ENCODE results near the gene ARHGAP15.

The ARHGAP15 gene

DNA sequence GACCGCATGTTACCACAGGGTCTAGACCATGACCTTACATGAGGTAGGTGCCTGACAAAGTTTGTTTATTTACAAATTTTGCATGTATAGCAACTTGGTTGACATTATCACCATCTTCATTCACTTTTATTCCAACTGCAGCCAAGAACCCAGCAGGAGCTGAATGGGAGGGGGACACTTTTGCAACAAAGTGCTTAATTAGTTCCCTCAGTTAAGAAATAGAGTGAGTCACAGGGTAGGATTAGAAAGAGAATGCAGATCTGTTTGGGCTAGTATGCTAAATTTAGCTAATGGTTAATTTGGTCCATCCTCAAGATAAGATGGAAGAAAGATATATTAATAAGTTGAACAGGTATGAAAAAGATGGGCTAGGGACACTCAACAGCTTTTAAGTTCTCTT, 678.9 kb downstream of the ARHGAP15 start:
- no peaks in the 10 kb centered on the region for H3K27me3 ChIP-seq (ENCODE audit: insufficient read depth, low read depth, severe bottlenecking)
- no peaks in the 10 kb centered on the region for H3K36me3 ChIP-seq
- H3K9me3 ChIP-seq (ENCODE audit: severe bottlenecking) = no peaks in the 10 kb centered on the region
- DNase-seq = no peak
- H3K4me3 ChIP-seq (ENCODE audit: low read depth, low read length) = no peak overlapping the region
- no peak overlapping the region for H3K27ac ChIP-seq
- TF ChIP-seq, protein P1, sequence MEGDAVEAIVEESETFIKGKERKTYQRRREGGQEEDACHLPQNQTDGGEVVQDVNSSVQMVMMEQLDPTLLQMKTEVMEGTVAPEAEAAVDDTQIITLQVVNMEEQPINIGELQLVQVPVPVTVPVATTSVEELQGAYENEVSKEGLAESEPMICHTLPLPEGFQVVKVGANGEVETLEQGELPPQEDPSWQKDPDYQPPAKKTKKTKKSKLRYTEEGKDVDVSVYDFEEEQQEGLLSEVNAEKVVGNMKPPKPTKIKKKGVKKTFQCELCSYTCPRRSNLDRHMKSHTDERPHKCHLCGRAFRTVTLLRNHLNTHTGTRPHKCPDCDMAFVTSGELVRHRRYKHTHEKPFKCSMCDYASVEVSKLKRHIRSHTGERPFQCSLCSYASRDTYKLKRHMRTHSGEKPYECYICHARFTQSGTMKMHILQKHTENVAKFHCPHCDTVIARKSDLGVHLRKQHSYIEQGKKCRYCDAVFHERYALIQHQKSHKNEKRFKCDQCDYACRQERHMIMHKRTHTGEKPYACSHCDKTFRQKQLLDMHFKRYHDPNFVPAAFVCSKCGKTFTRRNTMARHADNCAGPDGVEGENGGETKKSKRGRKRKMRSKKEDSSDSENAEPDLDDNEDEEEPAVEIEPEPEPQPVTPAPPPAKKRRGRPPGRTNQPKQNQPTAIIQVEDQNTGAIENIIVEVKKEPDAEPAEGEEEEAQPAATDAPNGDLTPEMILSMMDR (IDR thresholded peaks at IDR 0.05; ENCODE audit: low read depth, low read length) = no peak

GRCh38 chr2:143815082-143815481, 685.9 kb downstream of the ARHGAP15 start:
- no peaks in the 10 kb centered on the region for H3K36me3 ChIP-seq
- H3K4me3 ChIP-seq (ENCODE audit: low read depth, low read length) = no peak overlapping the region
- TF ChIP-seq, protein P1 (IDR thresholded peaks at IDR 0.05; ENCODE audit: low read depth, low read length) = no peak
- H3K27me3 ChIP-seq (ENCODE audit: insufficient read depth, low read depth, severe bottlenecking) = no peaks in the 10 kb centered on the region
- no peaks in the 10 kb centered on the region for H3K9me3 ChIP-seq (ENCODE audit: severe bottlenecking)
- no peak for DNase-seq
- H3K27ac ChIP-seq = no peak overlapping the region

GRCh38 chr2:143816916-143817315, 687.7 kb downstream of the ARHGAP15 start:
- DNase-seq = no peak
- Histone ChIP-seq H3K27ac (no peak overlapping the region), H3K36me3 (no peaks in the 10 kb centered on the region), H3K27me3 (ENCODE audit: insufficient read depth, low read depth, severe bottlenecking) (no peaks in the 10 kb centered on the region), H3K9me3 (ENCODE audit: severe bottlenecking) (no peaks in the 10 kb centered on the region), H3K4me3 (ENCODE audit: low read depth, low read length) (no peak overlapping the region)
- TF ChIP-seq, protein P1 (IDR thresholded peaks at IDR 0.05; ENCODE audit: low read depth, low read length) = no peak
